K562 (cell line): ENCODE results near the gene RHOC.

Experiments
- CBX5 ChIP-seq: IDR thresholded peaks from 2 replicates; pipeline ENCODE4 v1.6.1; 2014; ENCODE audit warnings: low read depth, borderline replicate concordance
- HDAC2 ChIP-seq: fragments of 450-650 bp; IDR thresholded peaks from 2 replicates; pipeline ENCODE4 v1.6.1; 2016; ENCODE audit warnings: mild to moderate bottlenecking
- ZFX ChIP-seq: sonication (generic); formaldehyde crosslinking; IDR thresholded peaks from 2 replicates; pipeline ENCODE4 v1.8.0; 2022; ENCODE audit warnings: mild to moderate bottlenecking, missing genetic modification reagents, moderate library complexity
- TF ChIP-seq, protein P1 (sequence below), 3 experiments: IDR thresholded peaks in 2 of 3; conservative IDR thresholded peaks in 1 of 3; 2 replicates each; pipeline ENCODE4 v1.5.1; 2011 to 2012; ENCODE audit warnings: low read length in 3 of 3, mild to moderate bottlenecking in 3 of 3, control low read depth in 2 of 3, improper control_type of control experiment in 1 of 3, inconsistent platforms in 1 of 3, low read depth in 1 of 3, mixed read lengths in 1 of 3, moderate library complexity in 1 of 3; ENCODE audit not compliant: insufficient read depth in 2 of 3
- TF ChIP-seq, protein P2 (sequence below): fragments of 250-450 bp; sonication (Bioruptor Pico); IDR thresholded peaks from 2 replicates; pipeline ENCODE4 v1.8.0; 2021; ENCODE audit warnings: mild to moderate bottlenecking, moderate library complexity
- TF ChIP-seq, protein P3 (sequence below): sonication (generic); formaldehyde crosslinking; IDR thresholded peaks from 2 replicates; pipeline ENCODE4 v1.8.1; 2023; ENCODE audit warnings: mild to moderate bottlenecking, missing genetic modification reagents
- TF ChIP-seq, protein P4 (sequence below): sonication (generic); formaldehyde crosslinking; IDR thresholded peaks from 2 replicates; pipeline ENCODE4 v1.5.0; 2020; ENCODE audit warnings: missing genetic modification reagents

DNA sequence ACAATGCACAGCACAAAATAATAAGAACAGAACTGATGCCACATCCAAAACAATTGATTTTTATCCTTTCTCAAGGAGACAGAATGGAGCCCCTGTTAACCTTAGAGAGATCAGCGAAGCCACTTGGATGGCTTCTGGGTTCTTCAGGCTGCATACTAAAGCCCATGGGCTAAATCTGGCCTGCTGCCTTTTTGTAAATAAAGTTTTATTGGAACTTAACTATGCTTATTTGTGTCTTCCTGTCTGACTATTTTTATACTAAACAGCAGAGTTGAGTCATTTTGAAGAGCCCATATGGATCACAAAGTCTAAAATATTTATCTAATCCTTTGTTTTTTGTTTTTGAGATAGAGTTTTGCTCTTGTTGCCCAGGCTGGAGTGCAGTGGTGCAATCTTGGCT, 24.5 kb upstream of the RHOC start:
- TF ChIP-seq ZFX (CRISPR knock-in tag) = no peak
- TF ChIP-seq, protein P1, sequence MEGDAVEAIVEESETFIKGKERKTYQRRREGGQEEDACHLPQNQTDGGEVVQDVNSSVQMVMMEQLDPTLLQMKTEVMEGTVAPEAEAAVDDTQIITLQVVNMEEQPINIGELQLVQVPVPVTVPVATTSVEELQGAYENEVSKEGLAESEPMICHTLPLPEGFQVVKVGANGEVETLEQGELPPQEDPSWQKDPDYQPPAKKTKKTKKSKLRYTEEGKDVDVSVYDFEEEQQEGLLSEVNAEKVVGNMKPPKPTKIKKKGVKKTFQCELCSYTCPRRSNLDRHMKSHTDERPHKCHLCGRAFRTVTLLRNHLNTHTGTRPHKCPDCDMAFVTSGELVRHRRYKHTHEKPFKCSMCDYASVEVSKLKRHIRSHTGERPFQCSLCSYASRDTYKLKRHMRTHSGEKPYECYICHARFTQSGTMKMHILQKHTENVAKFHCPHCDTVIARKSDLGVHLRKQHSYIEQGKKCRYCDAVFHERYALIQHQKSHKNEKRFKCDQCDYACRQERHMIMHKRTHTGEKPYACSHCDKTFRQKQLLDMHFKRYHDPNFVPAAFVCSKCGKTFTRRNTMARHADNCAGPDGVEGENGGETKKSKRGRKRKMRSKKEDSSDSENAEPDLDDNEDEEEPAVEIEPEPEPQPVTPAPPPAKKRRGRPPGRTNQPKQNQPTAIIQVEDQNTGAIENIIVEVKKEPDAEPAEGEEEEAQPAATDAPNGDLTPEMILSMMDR (IDR thresholded peaks at IDR 0.05 in 2 of 3, conservative IDR thresholded peaks at IDR 0.05 in 1 of 3; ENCODE audit: insufficient read depth in 2 of 3, low read depth in 1 of 3, low read length in 3 of 3) = no peak
- TF ChIP-seq, protein P2, sequence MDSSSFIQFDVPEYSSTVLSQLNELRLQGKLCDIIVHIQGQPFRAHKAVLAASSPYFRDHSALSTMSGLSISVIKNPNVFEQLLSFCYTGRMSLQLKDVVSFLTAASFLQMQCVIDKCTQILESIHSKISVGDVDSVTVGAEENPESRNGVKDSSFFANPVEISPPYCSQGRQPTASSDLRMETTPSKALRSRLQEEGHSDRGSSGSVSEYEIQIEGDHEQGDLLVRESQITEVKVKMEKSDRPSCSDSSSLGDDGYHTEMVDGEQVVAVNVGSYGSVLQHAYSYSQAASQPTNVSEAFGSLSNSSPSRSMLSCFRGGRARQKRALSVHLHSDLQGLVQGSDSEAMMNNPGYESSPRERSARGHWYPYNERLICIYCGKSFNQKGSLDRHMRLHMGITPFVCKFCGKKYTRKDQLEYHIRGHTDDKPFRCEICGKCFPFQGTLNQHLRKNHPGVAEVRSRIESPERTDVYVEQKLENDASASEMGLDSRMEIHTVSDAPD (CRISPR knock-in tag) = no peak
- no peak for TF ChIP-seq HDAC2
- TF ChIP-seq, protein P3, sequence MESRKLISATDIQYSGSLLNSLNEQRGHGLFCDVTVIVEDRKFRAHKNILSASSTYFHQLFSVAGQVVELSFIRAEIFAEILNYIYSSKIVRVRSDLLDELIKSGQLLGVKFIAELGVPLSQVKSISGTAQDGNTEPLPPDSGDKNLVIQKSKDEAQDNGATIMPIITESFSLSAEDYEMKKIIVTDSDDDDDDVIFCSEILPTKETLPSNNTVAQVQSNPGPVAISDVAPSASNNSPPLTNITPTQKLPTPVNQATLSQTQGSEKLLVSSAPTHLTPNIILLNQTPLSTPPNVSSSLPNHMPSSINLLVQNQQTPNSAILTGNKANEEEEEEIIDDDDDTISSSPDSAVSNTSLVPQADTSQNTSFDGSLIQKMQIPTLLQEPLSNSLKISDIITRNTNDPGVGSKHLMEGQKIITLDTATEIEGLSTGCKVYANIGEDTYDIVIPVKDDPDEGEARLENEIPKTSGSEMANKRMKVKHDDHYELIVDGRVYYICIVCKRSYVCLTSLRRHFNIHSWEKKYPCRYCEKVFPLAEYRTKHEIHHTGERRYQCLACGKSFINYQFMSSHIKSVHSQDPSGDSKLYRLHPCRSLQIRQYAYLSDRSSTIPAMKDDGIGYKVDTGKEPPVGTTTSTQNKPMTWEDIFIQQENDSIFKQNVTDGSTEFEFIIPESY (CRISPR knock-in tag) = no peak
- TF ChIP-seq CBX5 = no peak
- TF ChIP-seq, protein P4, sequence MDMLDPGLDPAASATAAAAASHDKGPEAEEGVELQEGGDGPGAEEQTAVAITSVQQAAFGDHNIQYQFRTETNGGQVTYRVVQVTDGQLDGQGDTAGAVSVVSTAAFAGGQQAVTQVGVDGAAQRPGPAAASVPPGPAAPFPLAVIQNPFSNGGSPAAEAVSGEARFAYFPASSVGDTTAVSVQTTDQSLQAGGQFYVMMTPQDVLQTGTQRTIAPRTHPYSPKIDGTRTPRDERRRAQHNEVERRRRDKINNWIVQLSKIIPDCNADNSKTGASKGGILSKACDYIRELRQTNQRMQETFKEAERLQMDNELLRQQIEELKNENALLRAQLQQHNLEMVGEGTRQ (CRISPR knock-in tag) = no peak
